T-helper 2 cell treated with Interferon-gamma antibody and Interleukin-4, amounts not matched to agents 5 μg/mL and 100 μg/mL, for 36 hours (primary cell): ENCODE results near the gene STARD13.
"Not testable (repeated sequence)": the region's sequence is repeated elsewhere in the genome, so short reads cannot be mapped to it uniquely, and the experiment has no call there.

ENCODE experiments used
- DNase-seq: peaks from one replicate; pipeline ENCODE4 v3.0.0; 2021; ENCODE audit warnings: low spot score
- H3K27ac Mint-ChIP-seq: one replicate; pipeline ENCODE4 v1.8.0; 2021; ENCODE audit warnings: mild to moderate bottlenecking, mixed read lengths
- H3K27me3 Mint-ChIP-seq: one replicate; pipeline ENCODE4 v1.8.0; 2021; ENCODE audit warnings: low read depth, mixed read lengths
- H3K36me3 Mint-ChIP-seq: one replicate; pipeline ENCODE4 v1.8.0; 2021; ENCODE audit warnings: low read depth, mixed read lengths
- H3K4me1 Mint-ChIP-seq: one replicate; pipeline ENCODE4 v1.8.0; 2021; ENCODE audit warnings: low read depth, mixed read lengths
- H3K4me3 Mint-ChIP-seq: one replicate; pipeline ENCODE4 v1.8.0; 2022; ENCODE audit warnings: mild to moderate bottlenecking, moderate library complexity, mixed read lengths
- H3K9me3 Mint-ChIP-seq: one replicate; pipeline ENCODE4 v1.8.0; 2021; ENCODE audit warnings: mixed read lengths

The STARD13 gene

DNA sequence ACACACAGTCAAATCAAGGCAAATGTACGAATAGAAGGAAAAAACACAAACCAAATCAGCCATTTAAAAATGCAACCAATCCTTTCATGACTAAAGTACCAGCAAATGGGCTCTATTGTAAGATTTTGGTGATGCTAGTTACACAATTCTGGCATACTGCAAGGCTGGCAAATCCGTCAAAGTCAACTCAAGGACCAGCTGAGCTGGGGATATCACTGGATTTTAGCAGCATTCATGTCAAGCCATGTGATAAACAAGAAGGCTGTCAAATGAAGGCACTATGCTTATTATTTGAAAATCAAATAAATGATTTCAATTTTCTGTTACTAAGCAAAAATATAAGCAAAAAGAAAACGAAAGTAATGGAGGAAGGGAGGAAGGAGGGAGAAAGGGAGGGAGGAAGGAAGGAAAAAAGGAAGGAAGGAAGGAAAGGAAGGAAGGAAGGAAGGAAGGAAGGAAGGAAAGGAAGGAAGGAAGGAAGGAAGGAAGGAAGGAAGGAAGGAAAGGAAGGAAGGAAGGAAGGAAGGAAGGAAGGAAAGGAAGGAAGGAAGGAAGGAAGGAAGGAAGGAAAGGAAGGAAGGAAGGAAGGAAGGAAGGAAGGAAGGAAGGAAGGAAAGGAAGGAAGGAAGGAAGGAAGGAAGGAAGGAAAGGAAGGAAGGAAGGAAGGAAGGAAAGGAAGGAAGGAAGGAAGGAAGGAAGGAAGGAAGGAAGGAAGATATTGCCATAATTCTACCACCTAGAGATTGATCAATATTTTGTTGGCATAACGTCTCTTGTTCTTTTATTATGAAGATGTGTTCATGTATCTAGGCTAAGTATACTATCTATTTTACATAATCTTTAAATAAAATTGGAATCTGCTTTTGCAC is 108.0 kb downstream of the STARD13 start:
- not testable (repeated sequence) for H3K36me3 Mint-ChIP-seq, H3K27me3 Mint-ChIP-seq, H3K4me1 Mint-ChIP-seq, H3K4me3 Mint-ChIP-seq, H3K27ac Mint-ChIP-seq, H3K9me3 Mint-ChIP-seq, DNase-seq

DNA sequence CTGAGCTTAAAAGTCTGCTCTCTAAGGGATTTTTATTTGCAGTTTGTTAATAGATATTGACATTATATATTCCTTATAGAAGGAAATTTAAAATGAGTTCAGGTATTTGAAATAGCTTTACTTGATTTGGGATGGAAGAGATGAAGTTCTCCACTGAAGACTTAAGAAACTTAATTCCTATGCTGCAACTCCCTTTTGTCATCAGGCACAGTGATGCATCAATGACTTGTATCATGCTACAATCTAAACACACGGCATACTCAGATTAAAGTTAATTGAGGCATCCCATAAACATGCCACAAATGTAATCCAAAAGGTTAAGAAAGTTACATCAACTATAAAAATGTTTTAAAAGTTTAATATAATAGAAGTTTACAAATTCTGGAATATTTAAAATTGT is 109.0 kb downstream of the STARD13 start:
- Mint-ChIP-seq H3K27me3 (peaks cover 9% of the 10 kb centered on the region), H3K27ac (no peak overlapping the region), H3K9me3 (no peaks in the 10 kb centered on the region), H3K36me3 (no peaks in the 10 kb centered on the region), H3K4me3 (no peak overlapping the region), H3K4me1 (no peaks in the 10 kb centered on the region)
- DNase-seq = no peak

DNA sequence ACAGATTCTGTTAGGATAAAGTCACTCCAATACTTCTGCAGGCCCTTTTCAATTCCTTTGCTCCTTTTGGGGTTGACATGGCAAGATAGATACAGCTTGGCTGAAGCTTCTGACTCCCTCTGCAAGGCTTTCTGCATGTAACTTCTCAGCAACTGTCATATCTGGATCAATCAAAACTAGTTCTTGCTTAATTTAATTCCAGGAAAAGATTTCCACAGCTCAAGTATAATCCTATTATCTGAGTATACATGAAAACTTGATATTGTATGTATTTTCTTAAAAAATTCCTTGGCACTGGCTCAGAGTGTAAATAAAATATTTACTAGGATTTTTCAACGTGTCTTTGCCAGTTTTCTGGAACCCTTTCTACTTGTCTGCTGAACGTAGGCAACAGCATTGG is 109.6 kb downstream of the STARD13 start:
- Mint-ChIP-seq H3K9me3 (no peaks in the 10 kb centered on the region), H3K4me3 (no peak overlapping the region), H3K27ac (no peak overlapping the region)

DNA sequence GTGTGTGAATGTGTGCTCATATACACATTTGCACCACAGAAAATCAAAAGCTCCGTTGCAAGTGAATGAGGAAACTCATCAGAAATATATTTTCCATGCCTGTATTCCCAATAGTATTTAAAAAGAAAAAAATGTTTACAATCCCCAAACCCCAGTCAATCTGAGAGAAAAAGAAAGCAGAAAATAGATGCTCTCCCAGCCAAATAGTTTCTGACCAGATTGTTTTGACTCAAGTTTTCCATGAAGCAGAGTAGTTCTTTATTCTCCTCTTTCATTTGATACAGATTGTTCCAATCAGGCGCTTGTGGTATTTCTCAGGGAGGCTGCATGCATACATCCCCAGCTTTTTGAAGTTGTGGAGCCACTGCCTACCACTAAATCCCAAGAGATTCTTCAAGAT is 110.6 kb downstream of the STARD13 start:
- no peaks in the 10 kb centered on the region for H3K36me3 Mint-ChIP-seq
- H3K4me1 Mint-ChIP-seq = no peaks in the 10 kb centered on the region
- H3K27ac Mint-ChIP-seq = no peak overlapping the region
- no peaks in the 10 kb centered on the region for H3K9me3 Mint-ChIP-seq
- no peak overlapping the region for H3K4me3 Mint-ChIP-seq
- DNase-seq = no peak
- peaks cover 8% of the 10 kb centered on the region for H3K27me3 Mint-ChIP-seq

More for the DNA sequence above, 109.6 kb downstream of the STARD13 start:
- Mint-ChIP-seq H3K27me3 (peaks cover 9% of the 10 kb centered on the region), H3K4me1 (no peaks in the 10 kb centered on the region), H3K36me3 (no peaks in the 10 kb centered on the region)
- no peak for DNase-seq

DNA sequence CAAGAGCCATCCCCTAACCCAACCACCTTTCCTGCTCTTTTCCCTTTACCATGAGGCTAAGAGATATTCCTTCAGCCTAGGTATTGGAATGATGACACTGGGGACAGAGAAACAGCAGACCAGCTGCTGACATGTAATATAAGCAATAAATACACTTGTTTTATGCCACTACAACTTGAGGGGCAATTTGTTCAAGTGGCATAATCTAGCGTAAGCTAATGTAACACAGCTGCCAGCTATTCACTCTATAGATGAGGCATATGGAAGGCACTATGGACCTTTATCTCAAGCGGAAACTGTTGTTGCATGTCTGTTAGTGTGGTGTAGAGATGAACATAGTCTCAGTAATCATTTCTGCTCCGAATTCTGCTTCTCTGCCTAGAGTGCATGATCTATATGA is 111.1 kb downstream of the STARD13 start:
- H3K4me1 Mint-ChIP-seq = no peaks in the 10 kb centered on the region
- H3K4me3 Mint-ChIP-seq = no peak overlapping the region
- H3K27ac Mint-ChIP-seq = no peak overlapping the region

DNA sequence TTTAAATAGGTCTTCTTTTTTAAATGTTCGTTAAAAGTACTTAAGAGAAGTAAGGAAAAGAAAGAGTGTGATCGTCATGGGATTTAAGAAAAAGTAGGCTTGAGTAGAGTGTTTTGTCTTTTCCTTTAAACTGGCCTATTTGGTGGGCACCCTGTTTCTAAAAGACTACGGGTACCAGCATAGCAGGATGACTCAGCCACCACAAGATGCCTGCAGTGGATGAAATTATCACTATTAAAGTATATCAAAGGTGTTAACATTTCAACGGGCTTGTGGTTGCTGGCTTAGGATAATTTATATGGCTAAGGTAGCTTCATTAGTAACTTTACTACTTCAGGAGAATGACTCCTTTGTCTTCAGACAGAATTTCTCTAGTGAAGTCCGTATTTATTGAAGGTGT is 112.6 kb downstream of the STARD13 start:
- peaks cover 8% of the 10 kb centered on the region for H3K27me3 Mint-ChIP-seq
- no peak overlapping the region for H3K27ac Mint-ChIP-seq
- H3K4me1 Mint-ChIP-seq = no peaks in the 10 kb centered on the region
- H3K9me3 Mint-ChIP-seq = no peaks in the 10 kb centered on the region
- no peak overlapping the region for H3K4me3 Mint-ChIP-seq
- DNase-seq = no peak
- H3K36me3 Mint-ChIP-seq = no peaks in the 10 kb centered on the region

More for the DNA sequence above, 111.1 kb downstream of the STARD13 start:
- no peak for DNase-seq
- Mint-ChIP-seq H3K9me3 (no peaks in the 10 kb centered on the region), H3K27me3 (peaks cover 8% of the 10 kb centered on the region), H3K36me3 (no peaks in the 10 kb centered on the region)

DNA sequence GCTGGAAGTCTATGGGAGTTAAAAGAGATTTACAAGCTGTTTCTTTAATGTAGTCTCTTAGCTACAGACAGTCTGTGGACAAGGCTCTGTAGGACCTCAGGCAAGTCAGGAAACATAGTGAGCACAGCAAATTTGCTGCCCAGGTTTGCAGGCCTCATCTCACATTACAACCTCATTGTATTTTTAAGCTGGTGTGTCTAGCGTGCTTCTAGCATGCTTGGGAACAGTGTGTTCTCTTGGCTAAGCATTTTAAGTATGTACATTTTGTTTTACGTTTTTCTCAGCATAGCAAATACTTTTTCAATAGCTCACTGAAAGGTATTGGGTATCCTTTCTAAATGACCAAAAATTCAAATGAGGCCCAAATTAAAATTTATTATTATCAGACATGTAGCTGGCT is 113.2 kb downstream of the STARD13 start:
- H3K9me3 Mint-ChIP-seq = no peaks in the 10 kb centered on the region
- no peak overlapping the region for H3K27ac Mint-ChIP-seq
- no peaks in the 10 kb centered on the region for H3K36me3 Mint-ChIP-seq
- H3K4me1 Mint-ChIP-seq = no peaks in the 10 kb centered on the region
- H3K27me3 Mint-ChIP-seq = peaks cover 8% of the 10 kb centered on the region
- no peak overlapping the region for H3K4me3 Mint-ChIP-seq
- DNase-seq = no peak

DNA sequence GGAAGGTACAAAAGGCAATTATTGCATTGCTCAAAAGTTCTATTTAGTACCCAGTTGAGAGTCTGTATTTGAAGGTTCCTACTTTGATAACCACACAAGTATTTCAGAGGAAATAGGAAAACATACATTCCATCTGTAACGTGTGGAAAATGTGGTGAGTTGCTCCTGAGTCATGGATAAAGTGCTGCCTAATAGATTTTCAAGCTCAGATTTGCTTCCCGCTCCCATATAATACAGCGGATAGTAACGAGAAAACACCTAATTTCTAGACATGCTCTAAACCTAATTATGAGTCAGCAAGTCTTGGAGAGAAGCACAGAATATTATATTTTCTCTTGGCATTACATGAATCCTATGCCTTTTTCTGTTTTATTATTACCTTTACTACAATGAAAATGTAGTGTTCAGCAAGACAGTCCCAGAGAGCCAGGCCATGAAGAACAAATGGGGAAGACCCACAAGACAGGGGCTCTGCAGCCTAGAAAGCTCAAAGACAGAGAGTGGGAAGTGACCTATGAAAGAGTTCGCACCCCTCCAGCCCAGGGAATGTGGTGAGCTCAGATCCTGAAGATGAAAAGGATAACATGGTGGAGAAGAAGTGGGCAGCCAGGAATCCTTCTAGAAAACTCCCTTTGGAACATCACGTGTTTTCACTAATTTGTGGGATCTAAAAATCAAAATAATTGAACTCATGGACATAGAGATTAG is 116.1 kb downstream of the STARD13 start:
- no peaks in the 10 kb centered on the region for H3K9me3 Mint-ChIP-seq
- no peak overlapping the region for H3K27ac Mint-ChIP-seq
- no peak overlapping the region for H3K4me3 Mint-ChIP-seq
- no peaks in the 10 kb centered on the region for H3K4me1 Mint-ChIP-seq
- no peaks in the 10 kb centered on the region for H3K36me3 Mint-ChIP-seq
- peaks cover 5% of the 10 kb centered on the region for H3K27me3 Mint-ChIP-seq
- no peak for DNase-seq

DNA sequence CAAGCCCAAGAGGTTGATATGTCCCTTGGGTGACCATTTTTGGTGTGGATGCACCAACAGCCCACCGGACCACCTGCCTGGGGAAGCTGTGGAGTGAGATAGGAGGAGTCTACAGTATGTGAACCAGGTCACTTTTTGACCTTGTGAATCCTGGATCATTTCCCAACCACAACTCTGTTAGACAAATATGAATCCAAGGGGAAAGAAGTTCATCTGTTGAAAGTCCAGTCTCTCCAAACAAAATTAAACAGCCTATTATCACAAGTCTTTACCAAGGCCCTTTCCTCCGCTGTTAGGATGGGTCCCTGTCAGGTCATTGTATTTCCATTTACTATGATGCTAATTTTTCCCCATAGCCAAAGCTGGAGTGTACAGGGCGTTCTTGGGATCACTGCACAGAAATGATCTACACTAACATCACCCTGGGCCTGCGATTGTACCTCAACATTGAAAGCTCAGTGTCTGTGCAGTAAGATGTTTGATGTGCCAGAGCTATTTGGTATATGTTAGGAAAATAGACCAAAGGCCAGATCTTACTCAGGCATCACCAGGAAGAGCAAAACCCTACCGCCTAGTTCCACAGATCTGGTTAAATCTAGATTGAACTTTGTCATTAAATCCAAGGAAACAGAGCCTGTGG is 117.1 kb downstream of the STARD13 start:
- Mint-ChIP-seq H3K9me3 (no peaks in the 10 kb centered on the region), H3K27ac (no peak overlapping the region)

DNA sequence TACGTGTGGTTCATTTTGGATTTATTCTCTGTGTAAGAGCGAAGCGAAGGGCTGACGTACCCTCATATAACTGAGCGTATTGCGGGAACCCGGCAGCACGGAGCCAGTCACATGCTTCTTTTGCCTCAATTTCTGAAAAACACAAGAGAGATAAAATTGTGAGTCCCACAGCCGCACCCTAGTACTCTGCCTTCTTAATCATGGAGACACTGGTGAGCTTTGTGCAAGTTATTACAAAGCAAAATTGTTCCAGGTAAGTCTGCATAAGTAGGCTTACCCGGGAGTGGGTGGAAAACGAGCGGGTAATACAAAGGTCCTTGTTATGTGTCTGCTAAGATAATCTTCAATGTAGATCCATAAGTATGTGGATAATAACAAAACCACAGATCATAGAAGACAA is 118.1 kb downstream of the STARD13 start:
- Mint-ChIP-seq H3K4me1 (no peaks in the 10 kb centered on the region), H3K4me3 (no peak overlapping the region), H3K27ac (no peak overlapping the region), H3K36me3 (peaks cover 4% of the 10 kb centered on the region), H3K9me3 (peaks cover 5% of the 10 kb centered on the region), H3K27me3 (peaks cover 2% of the 10 kb centered on the region)
- DNase-seq = no peak

More for the DNA sequence above, 117.1 kb downstream of the STARD13 start:
- no peak for DNase-seq
- peaks cover 2% of the 10 kb centered on the region for H3K27me3 Mint-ChIP-seq
- no peak overlapping the region for H3K4me3 Mint-ChIP-seq
- H3K36me3 Mint-ChIP-seq = no peaks in the 10 kb centered on the region
- no peaks in the 10 kb centered on the region for H3K4me1 Mint-ChIP-seq

DNA sequence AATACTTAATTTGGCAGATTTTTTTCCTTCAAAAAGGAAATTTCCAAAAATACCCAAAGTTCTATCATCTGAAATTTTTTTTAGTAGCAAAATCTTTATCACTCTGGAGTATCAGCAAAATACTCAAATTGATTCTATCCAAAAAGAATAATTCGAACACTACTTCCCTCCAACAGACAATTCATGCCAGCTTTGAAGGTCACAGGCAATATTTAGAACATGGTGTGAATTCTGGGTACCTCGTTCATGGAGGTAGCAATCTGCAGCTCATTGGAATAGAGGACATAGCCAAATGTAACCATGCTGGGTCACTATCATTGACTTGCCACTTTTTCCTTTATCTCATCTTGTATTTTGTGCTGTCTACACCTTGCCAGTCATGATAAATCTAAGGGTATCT is 119.8 kb downstream of the STARD13 start:
- H3K4me1 Mint-ChIP-seq = no peaks in the 10 kb centered on the region
- DNase-seq = no peak
- no peak overlapping the region for H3K4me3 Mint-ChIP-seq
- H3K36me3 Mint-ChIP-seq = peaks cover 4% of the 10 kb centered on the region
- H3K9me3 Mint-ChIP-seq = peaks cover 7% of the 10 kb centered on the region
- no peak overlapping the region for H3K27ac Mint-ChIP-seq
- H3K27me3 Mint-ChIP-seq = peaks cover 2% of the 10 kb centered on the region

DNA sequence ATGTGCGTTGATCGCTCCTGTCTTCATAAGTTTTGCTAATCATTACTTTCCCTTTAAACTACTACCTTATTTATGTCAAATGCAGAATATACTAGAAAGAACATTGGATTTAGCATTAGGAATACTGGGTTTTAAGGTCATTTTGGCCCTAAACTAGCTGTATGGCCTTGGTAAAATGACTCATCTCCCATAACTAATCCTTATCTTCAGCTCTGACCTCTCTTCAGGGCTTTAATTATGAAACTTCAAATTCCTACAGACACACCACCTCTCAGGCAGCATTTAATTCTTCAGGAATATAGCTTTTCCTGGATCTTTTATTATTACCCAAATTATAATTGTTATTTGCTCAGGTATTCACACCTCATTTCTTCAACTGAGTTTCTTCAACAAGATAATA is 121.2 kb downstream of the STARD13 start:
- Mint-ChIP-seq H3K9me3 (peaks cover 7% of the 10 kb centered on the region), H3K27ac (no peak overlapping the region), H3K4me1 (no peaks in the 10 kb centered on the region), H3K27me3 (peaks cover 2% of the 10 kb centered on the region), H3K4me3 (no peak overlapping the region), H3K36me3 (peaks cover 4% of the 10 kb centered on the region)
- no peak for DNase-seq

DNA sequence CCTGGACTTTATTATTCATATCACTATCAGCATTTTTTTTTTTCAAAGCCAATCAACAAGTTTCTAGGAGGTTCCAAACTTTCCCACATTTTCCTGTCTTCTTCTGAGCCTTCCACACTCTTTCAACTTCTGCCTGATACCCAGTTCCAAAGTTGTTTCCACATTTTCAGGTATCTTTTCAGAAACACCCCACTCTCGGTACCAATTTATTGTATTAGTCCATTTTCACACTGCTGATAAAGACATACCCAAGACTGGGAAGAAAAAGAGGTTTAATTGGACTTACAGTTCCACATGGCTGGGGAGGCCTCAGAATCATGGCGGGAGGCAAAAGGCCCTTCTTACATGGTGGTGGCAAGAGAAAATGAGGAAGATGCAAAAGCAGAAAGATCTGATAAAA is 122.8 kb downstream of the STARD13 start:
- DNase-seq, H3K27ac Mint-ChIP-seq, H3K36me3 Mint-ChIP-seq, H3K4me1 Mint-ChIP-seq, H3K9me3 Mint-ChIP-seq, H3K27me3 Mint-ChIP-seq, H3K4me3 Mint-ChIP-seq: not testable (repeated sequence)

DNA sequence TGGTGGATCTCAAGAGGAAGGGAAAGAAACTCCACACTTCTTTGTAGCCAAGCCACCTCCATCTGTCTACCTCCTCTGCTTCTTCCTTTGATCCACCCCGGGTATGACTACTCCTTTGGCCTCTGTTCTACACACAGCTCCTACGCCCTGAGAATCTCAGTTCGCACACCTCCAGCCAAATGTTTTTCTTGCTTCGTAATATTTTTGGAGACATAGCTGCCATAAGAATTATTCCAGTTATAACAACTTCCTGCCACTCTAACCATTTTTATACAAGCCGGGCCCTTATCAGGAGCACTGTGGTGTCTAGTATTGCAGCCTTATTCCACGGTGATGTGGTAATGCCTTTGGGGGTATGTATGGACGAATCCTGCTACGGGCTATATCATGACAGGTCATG is 126.7 kb downstream of the STARD13 start:
- Mint-ChIP-seq H3K4me3 (no peak overlapping the region), H3K27ac (no peak overlapping the region), H3K4me1 (no peaks in the 10 kb centered on the region), H3K9me3 (peaks cover 7% of the 10 kb centered on the region), H3K27me3 (no peaks in the 10 kb centered on the region), H3K36me3 (peaks cover 4% of the 10 kb centered on the region)
- DNase-seq = no peak
